Measurements from ENCODE around the gene NELFCD.

NELFCD gene

GRCh38 chr20:58995461-58996225 is 14.6 kb downstream of the NELFCD start:
- DNase-seq, result no peak

GRCh38 chr20:58996226-58996611 is 15.2 kb downstream of the NELFCD start:
- no peak for DNase-seq

- no peak for DNase-seq
These were observed 16.2 kb downstream of the NELFCD start for GRCh38 chr20:58997141-58997770.

GRCh38 chr20:58998656-58999055 is 17.6 kb downstream of the NELFCD start:
- DNase-seq, result no peak

- DNase-seq, result no peak
These were observed 19.3 kb downstream of the NELFCD start for GRCh38 chr20:59000326-59000725.

- DNase-seq, result no peak
These were observed 20.0 kb downstream of the NELFCD start for GRCh38 chr20:59001068-59001448.

- DNase-seq, result peak; percentile 56 to 61
These were observed 20.6 kb downstream of the NELFCD start for GRCh38 chr20:59001449-59002171.

- DNase-seq, result no peak
These were observed 21.3 kb downstream of the NELFCD start for GRCh38 chr20:59002388-59002787.

- no peak for DNase-seq
These were observed 21.9 kb downstream of the NELFCD start for GRCh38 chr20:59002874-59003399.

- no peak for DNase-seq
These were observed 22.9 kb downstream of the NELFCD start for GRCh38 chr20:59003836-59004492.

- DNase-seq, result no peak
These were observed 23.4 kb downstream of the NELFCD start for GRCh38 chr20:59004493-59004762.

- no peak for DNase-seq
These were observed 23.9 kb downstream of the NELFCD start for GRCh38 chr20:59004763-59005522.

- no peak for DNase-seq
These were observed 24.6 kb downstream of the NELFCD start for GRCh38 chr20:59005523-59006166.

GRCh38 chr20:59006167-59006863 is 25.3 kb downstream of the NELFCD start:
- no peak for DNase-seq

- no peak for DNase-seq
These were observed 26.0 kb downstream of the NELFCD start, which contains the start of gene CTSZ for GRCh38 chr20:59006864-59007664. Gene CTSZ (minus strand): TSS chr20:59007254. CDS start chr20:59007128, 126 bp downstream.

GRCh38 chr20:59007665-59008511 is 26.8 kb downstream of the NELFCD start:
- DNase-seq, result no peak

GRCh38 chr20:59008715-59009336 is 27.8 kb downstream of the NELFCD start:
- DNase-seq, result no peak

- DNase-seq, result no peak
These were observed 29.4 kb downstream of the NELFCD start for GRCh38 chr20:59010321-59010994.
